GM06990 (cell line): Measurements from ENCODE around the gene KLHL10.

ENCODE experiments used
- DNase-seq: peaks from one replicate; pipeline ENCODE4 v3.0.0-alpha.2; 2011; ENCODE audit not compliant: insufficient read length; ENCODE audit errors: extremely low read depth
- H3K27me3 ChIP-seq: replicated peaks from 2 replicates; pipeline ENCODE4 v1.6.0; 2011; ENCODE audit warnings: low read length; ENCODE audit not compliant: control insufficient read depth, insufficient read depth
- H3K36me3 ChIP-seq: 2 replicates; pipeline ENCODE4 v1.5.1; 2011; ENCODE audit warnings: low read length; ENCODE audit not compliant: control insufficient read depth, insufficient read depth
- H3K4me3 ChIP-seq: replicated peaks from 2 replicates; pipeline ENCODE4 v1.5.1; 2011; ENCODE audit warnings: low read depth, mild to moderate bottlenecking, control low read depth, low read length
- CTCF ChIP-seq: IDR thresholded peaks from 2 replicates; pipeline ENCODE4 v1.5.1; 2011; ENCODE audit warnings: low read length, control low read depth, mild to moderate bottlenecking, inconsistent platforms; ENCODE audit not compliant: insufficient read depth, poor library complexity, severe bottlenecking

The KLHL10 gene

GRCh38 chr17:41885733-41886132, 48.1 kb downstream of the KLHL10 start:
- no peak for DNase-seq
- peak; percentile 25 for TF ChIP-seq CTCF
- Histone ChIP-seq H3K4me3 (no peak overlapping the region), H3K27me3 (no peaks in the 10 kb centered on the region), H3K36me3 (peaks cover 33% of the 10 kb centered on the region)

DNA sequence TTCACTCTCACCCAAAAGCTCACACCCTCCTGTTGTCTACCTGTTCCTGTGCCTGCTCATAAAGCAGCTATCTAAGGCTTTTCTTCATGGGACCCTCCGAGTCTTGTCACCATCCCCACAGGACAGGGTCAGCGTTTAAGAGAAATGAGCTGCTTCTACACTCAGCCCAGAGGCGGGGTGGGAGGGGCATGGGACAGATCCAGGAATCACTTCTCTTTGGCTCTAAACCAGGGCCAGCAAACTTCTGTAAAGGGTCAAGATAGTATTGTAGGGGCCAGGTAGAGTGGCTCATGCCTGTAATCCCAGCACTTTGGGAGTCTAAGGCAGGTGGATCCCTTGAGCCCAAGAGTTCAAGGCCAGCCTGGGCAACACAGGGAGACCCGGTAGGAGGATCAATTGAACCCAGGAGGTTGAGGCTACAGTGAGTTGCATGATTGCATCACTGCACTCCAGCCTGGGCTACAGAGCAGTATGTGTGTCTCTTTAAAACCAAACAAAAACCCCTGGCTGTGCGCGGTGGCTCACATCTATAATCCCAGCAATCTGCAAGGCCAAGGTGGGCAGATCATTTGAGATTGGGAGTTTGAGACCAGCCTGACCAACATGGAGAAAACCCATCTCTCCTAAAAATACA, 50.8 kb downstream of the KLHL10 start:
- peaks cover 41% of the 10 kb centered on the region for H3K36me3 ChIP-seq
- no peak for TF ChIP-seq CTCF
- no peak overlapping the region for H3K4me3 ChIP-seq
- H3K27me3 ChIP-seq, result no peaks in the 10 kb centered on the region
- no peak for DNase-seq

DNA sequence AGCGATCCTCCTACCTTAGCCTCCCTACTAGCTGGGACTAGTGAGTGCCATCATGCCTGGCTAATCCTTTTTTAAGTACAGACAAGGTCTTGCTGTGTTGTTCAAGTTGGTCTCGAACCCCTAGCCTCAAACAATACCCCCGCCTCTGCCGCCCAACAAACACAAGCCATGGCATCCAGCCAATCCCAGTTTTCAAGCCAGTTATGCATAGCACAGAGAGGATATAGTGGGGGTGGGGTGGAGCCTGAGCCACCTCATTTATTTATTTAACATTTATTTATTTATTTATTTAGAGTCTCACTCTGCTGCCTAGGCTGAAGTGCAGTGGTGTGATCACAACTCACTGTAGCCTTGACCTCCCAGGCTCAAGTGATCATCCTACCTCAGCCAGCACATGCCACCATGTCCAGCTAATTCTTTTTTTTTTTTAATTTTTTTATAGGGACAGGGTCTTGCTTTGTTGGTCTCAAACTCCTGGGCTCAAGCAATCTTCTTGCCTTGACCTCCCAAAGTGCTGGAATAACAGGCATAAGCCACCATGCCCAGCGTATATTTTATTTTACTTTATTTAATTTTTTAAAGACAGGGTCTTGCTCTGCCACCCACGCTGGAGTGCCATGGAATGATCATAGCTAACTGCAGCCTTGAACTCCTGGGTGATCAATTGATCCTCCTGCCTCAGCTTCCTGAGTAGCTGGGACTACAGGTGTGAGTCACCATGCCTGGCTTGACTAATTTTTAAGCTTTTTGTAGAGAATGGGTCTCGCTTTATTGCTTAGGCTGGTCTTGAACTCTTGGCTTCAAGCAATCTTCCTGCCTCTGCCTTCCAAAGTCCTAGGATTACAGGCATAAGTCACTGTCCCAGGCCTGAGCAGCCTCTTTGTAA, 53.8 kb downstream of the KLHL10 start:
- DNase-seq, result no peak
- no peak for TF ChIP-seq CTCF
- peaks cover 46% of the 10 kb centered on the region for H3K36me3 ChIP-seq
- H3K4me3 ChIP-seq, result no peak overlapping the region
- no peaks in the 10 kb centered on the region for H3K27me3 ChIP-seq

DNA sequence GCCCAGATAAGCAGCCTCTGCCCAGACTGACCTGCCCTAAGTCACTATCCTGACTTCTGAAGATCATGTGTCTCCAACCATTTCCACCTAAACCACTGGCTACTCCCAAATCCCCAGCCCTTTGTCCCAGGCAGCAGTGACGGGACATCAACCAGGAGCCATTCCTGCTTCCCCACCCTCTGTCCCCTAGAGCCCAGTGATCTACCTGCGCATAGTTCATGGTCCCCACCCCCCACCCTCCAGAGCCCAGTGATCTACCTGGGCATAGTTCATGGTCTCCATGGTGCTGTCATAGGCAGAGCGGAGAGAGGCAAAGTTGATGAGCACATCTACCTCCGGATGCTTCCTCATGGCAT, 54.4 kb downstream of the KLHL10 start:
- no peaks in the 10 kb centered on the region for H3K27me3 ChIP-seq
- H3K36me3 ChIP-seq, result peaks cover 50% of the 10 kb centered on the region
- DNase-seq, result no peak
- no peak for TF ChIP-seq CTCF
- H3K4me3 ChIP-seq, result no peak overlapping the region

DNA sequence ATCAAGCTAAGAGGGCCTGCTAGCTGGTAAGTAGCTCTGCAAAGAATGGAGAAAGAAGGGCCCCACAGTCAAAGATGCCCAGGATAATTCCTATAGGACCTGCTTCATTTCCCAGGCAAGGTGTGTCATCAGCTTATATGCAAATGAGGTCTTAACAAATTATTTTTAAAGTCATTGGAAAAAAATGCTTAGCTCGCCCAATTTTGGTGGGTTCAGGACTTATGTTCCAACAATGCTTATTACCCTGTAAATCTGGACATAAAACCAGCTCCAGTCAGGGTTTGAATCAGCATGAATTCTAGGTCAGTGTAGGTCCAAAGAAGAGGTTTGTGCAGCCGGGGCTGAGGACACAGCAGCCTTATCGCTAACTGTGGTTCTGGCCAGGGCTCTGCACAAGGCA, 55.8 kb downstream of the KLHL10 start:
- TF ChIP-seq CTCF, result no peak
- no peak for DNase-seq
- no peaks in the 10 kb centered on the region for H3K27me3 ChIP-seq
- H3K36me3 ChIP-seq, result peaks cover 47% of the 10 kb centered on the region
- no peak overlapping the region for H3K4me3 ChIP-seq
